Ishikawa (cell line): ENCODE measurements around the gene DNAJC6.

ENCODE experiments used
- EP300 ChIP-seq: IDR thresholded peaks from 2 replicates; pipeline ENCODE4 v1.6.1; 2012; ENCODE audit warnings: borderline replicate concordance
- RAD21 ChIP-seq: IDR thresholded peaks from 2 replicates; pipeline ENCODE4 v1.6.1; 2012; ENCODE audit warnings: low read depth
- TAF1 ChIP-seq: IDR thresholded peaks from 2 replicates; pipeline ENCODE4 v1.6.1; 2012; ENCODE audit warnings: low read depth, mild to moderate bottlenecking
- TCF12 ChIP-seq: IDR thresholded peaks from 2 replicates; pipeline ENCODE4 v1.6.1; 2012; ENCODE audit warnings: low read depth
- YY1 ChIP-seq: IDR thresholded peaks from 2 replicates; pipeline ENCODE4 v1.6.1; 2012; ENCODE audit warnings: low read depth
- ZBTB7A ChIP-seq: IDR thresholded peaks from 2 replicates; pipeline ENCODE4 v1.6.1; 2012; ENCODE audit warnings: low read depth
- TF ChIP-seq, protein P1 (sequence below): IDR thresholded peaks from 2 replicates; pipeline ENCODE4 v1.6.1; 2012

DNA sequence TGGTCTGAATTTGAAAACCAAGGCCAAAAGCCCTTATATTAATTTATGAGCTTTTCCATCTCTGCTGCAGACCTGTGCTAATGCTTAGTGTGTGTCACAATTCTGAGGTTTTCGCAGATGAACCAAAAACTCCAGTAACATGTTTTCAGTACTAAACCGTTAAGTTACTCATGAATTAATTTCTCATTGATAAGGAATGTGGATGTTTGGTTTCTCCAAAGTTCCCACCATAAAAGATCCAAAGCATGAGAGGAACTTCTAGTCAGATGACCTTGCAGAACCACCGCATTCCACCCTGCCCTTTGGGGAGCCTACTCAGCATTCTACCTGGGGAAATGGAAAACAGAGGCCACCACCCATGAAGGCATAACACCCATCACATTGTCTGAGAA, 103.6 kb downstream of the DNAJC6 start:
- no peak for TF ChIP-seq RAD21
- TF ChIP-seq ZBTB7A: no peak
- TF ChIP-seq EP300: no peak
- TF ChIP-seq, protein P1, sequence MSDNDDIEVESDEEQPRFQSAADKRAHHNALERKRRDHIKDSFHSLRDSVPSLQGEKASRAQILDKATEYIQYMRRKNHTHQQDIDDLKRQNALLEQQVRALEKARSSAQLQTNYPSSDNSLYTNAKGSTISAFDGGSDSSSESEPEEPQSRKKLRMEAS: no peak
- no peak for TF ChIP-seq YY1
- no peak for TF ChIP-seq TCF12
- no peak for TF ChIP-seq TAF1
